ENCODE measurements around the gene DNMT3A.

DNA sequence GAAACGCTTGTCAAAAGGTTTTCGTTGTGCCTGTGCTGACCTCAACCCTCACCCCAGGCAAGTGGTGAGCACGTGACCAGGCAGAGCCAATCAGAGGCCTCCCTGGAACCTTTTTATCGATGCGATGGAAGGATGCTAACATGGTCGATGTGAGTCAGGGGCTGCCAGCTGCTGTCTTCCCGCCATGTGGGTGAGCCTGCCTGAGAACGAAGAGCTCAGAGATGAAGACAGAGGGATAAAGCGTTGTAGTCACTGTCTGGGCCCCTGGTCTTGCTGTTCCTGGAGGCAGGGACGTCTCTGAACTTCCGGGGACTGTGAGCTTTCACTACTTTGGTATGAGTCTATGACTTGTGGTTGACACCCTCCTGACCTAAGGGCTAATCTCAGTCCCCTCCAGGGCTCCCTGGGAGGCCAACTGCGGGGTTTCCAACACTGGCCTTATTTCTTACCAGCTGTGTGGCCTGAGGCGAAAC, 18.6 kb downstream of the DNMT3A start:
- TF ChIP-seq POLR2A (IDR thresholded peaks at IDR 0.05), result no peak
- TF ChIP-seq, protein P1, sequence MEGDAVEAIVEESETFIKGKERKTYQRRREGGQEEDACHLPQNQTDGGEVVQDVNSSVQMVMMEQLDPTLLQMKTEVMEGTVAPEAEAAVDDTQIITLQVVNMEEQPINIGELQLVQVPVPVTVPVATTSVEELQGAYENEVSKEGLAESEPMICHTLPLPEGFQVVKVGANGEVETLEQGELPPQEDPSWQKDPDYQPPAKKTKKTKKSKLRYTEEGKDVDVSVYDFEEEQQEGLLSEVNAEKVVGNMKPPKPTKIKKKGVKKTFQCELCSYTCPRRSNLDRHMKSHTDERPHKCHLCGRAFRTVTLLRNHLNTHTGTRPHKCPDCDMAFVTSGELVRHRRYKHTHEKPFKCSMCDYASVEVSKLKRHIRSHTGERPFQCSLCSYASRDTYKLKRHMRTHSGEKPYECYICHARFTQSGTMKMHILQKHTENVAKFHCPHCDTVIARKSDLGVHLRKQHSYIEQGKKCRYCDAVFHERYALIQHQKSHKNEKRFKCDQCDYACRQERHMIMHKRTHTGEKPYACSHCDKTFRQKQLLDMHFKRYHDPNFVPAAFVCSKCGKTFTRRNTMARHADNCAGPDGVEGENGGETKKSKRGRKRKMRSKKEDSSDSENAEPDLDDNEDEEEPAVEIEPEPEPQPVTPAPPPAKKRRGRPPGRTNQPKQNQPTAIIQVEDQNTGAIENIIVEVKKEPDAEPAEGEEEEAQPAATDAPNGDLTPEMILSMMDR (IDR thresholded peaks at IDR 0.05), result no peak
- TF ChIP-seq EP300 (IDR thresholded peaks at IDR 0.05; ENCODE audit: low read depth), result no peak
